HepG2 (cell line): ENCODE data around the gene PTK7. TPM values are rescaled to one million over a fixed set of nuclear protein-coding genes. Genes with fewer than 3 reads are reported as not detected.

Source experiments
- GATAD2A ChIP-seq: IDR thresholded peaks from 2 replicates; pipeline ENCODE4 v1.6.1; 2016
- KLF12 ChIP-seq: sonication (generic); formaldehyde crosslinking; IDR thresholded peaks from 2 replicates; pipeline ENCODE4 v1.4.0; 2020; ENCODE audit warnings: missing genetic modification reagents, borderline replicate concordance
- SMAD9 ChIP-seq: sonication (generic); formaldehyde crosslinking; IDR thresholded peaks from 2 replicates; pipeline ENCODE4 v1.5.1; 2020; ENCODE audit warnings: mild to moderate bottlenecking, missing genetic modification reagents
- ZNF138 ChIP-seq: sonication (generic); formaldehyde crosslinking; IDR thresholded peaks from 2 replicates; pipeline ENCODE4 v1.5.0; 2020; ENCODE audit warnings: mild to moderate bottlenecking, low read depth, missing genetic modification reagents
- ZNF251 ChIP-seq: sonication (generic); formaldehyde crosslinking; IDR thresholded peaks from 2 replicates; pipeline ENCODE4 v1.9.0; 2021; ENCODE audit warnings: mild to moderate bottlenecking, missing genetic modification reagents
- ZNF737 ChIP-seq: sonication (generic); formaldehyde crosslinking; IDR thresholded peaks from 2 replicates; pipeline ENCODE4 v1.5.0; 2020; ENCODE audit warnings: missing genetic modification reagents, mild to moderate bottlenecking, borderline replicate concordance
- polyA plus RNA-seq, 8 experiments: library from polyadenylated mRNA; depleted of rRNA in 3 of 8; stranded (reverse) in 7 of 8; unstranded in 1 of 8; fragments of >200 nt; fragmentation: Illumina TruSeq in 4 of 8; extraction: Trizol in 4 of 8; gene quantifications; 2 replicates each; pipeline versions ENCODE4 v1.2.1 to v1.2.3, GENCODE V29; 2011 to 2016; ENCODE audit warnings: low read depth in 4 of 8, missing spikeins in 1 of 8, mixed read lengths in 1 of 8; ENCODE audit not compliant: insufficient read depth in 1 of 8
- total RNA-seq, 5 experiments: library from RNA; depleted of rRNA; stranded (reverse); fragments of >200 nt; fragmentation: Illumina TruSeq; extraction: Trizol; gene quantifications; 2 replicates each; pipeline ENCODE4 v1.2.3, GENCODE V29; 2016; ENCODE audit warnings: low read depth in 1 of 5
- TF ChIP-seq, protein P1 (sequence below): sonication (generic); formaldehyde crosslinking; IDR thresholded peaks from one replicate; pipeline ENCODE4 v1.5.1; 2020; ENCODE audit warnings: mild to moderate bottlenecking, missing genetic modification reagents; ENCODE audit errors: not compliant biosample characterization

PTK7 gene
- total and polyA plus RNA-seq, 2 of the 13 experiments (the other 11 are each of a cell fraction or from before 2014, with no cell fraction given) = 98.5 to 99.8 TPM

DNA sequence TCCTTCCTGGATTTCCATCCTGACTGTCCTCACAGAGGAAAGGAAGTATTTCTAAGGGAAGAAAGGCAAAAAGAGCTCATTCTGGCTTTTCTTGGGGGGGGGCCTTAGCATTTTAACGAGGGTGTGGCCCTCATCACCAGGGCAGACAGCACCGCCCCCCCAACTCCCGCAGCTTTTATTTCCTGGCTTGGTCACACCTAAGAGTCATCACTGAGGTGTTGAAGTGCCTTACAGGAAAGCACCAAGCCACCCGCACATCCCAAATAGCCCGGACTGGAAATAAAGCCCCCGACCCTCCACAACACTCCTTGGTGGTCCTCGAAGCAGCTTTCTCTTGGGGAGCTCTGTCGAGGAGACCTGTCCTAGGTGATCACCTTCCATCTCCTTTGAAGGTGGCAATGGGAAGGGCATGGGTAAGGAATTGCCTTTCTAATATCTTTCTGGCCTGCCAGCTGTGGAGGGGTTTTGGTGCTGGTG, 1.3 kb downstream of the PTK7 start (continued):
- TF ChIP-seq, protein P1, sequence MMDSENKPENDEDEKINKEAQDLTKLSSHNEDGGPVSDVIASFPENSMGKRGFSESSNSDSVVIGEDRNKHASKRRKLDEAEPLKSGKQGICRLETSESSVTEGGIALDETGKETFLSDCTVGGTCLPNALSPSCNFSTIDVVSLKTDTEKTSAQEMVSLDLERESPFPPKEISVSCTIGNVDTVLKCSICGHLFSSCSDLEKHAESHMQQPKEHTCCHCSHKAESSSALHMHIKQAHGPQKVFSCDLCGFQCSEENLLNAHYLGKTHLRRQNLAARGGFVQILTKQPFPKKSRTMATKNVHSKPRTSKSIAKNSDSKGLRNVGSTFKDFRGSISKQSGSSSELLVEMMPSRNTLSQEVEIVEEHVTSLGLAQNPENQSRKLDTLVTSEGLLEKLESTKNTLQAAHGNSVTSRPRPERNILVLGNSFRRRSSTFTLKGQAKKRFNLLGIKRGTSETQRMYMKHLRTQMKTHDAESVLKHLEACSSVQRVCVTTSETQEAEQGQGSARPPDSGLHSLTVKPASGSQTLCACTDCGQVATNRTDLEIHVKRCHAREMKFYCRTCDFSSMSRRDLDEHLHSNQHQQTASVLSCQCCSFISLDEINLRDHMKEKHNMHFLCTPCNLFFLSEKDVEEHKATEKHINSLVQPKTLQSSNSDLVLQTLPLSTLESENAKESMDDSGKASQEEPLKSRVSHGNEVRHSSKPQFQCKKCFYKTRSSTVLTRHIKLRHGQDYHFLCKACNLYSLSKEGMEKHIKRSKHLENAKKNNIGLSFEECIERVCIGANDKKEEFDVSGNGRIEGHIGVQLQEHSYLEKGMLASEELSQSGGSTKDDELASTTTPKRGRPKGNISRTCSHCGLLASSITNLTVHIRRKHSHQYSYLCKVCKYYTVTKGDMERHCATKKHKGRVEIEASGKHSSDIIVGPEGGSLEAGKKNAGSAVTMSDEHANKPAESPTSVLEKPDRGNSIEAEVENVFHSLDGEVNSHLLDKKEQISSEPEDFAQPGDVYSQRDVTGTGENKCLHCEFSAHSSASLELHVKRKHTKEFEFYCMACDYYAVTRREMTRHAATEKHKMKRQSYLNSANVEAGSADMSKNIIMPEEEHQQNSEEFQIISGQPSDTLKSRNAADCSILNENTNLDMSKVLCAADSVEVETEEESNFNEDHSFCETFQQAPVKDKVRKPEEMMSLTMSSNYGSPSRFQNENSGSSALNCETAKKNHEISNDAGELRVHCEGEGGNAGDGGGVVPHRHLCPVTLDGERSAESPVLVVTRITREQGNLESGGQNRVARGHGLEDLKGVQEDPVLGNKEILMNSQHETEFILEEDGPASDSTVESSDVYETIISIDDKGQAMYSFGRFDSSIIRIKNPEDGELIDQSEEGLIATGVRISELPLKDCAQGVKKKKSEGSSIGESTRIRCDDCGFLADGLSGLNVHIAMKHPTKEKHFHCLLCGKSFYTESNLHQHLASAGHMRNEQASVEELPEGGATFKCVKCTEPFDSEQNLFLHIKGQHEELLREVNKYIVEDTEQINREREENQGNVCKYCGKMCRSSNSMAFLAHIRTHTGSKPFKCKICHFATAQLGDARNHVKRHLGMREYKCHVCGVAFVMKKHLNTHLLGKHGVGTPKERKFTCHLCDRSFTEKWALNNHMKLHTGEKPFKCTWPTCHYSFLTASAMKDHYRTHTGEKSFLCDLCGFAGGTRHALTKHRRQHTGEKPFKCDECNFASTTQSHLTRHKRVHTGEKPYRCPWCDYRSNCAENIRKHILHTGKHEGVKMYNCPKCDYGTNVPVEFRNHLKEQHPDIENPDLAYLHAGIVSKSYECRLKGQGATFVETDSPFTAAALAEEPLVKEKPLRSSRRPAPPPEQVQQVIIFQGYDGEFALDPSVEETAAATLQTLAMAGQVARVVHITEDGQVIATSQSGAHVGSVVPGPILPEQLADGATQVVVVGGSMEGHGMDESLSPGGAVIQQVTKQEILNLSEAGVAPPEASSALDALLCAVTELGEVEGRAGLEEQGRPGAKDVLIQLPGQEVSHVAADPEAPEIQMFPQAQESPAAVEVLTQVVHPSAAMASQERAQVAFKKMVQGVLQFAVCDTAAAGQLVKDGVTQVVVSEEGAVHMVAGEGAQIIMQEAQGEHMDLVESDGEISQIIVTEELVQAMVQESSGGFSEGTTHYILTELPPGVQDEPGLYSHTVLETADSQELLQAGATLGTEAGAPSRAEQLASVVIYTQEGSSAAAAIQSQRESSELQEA = no peak
- 0 out of 2 replicates have a peak, but pooled peaks have one; percentile 4 for TF ChIP-seq ZNF138 (CRISPR knock-in tag)
- 0 out of 2 replicates have a peak, but pooled peaks have one; percentile 39 for TF ChIP-seq ZNF737
- no peak for TF ChIP-seq KLF12 (CRISPR knock-in tag)
- TF ChIP-seq SMAD9 (CRISPR knock-in tag) = no peak
- TF ChIP-seq GATAD2A (CRISPR knock-in tag) = no peak
- TF ChIP-seq ZNF251 = no peak
